Right lobe of liver (tissue), 6 donors: ENCODE measurements around the gene CEND1. TPM values are rescaled to one million over a fixed set of nuclear protein-coding genes. Genes with fewer than 3 reads are reported as not detected.
A peak's percentile ranks its signal among the peaks of the same experiment; 100 is the strongest.

Source experiments
- ATAC-seq, 4 donors: fragments of 200-7000 bp; cut with Tn5 transposase; one replicate each; pipeline ENCODE4 v1.9.1; 2020; ENCODE audit warnings: mild to moderate bottlenecking in 4 of 4, moderate library complexity in 4 of 4
- DNase-seq, 3 donors: peaks; one replicate each; pipeline ENCODE4 v3.0.0-alpha.2; 2020
- H3K27ac ChIP-seq, 3 donors: fragments of 200-600 bp; one replicate each; pipeline ENCODE4 v1.8.0; 2022
- H3K27me3 ChIP-seq, 2 donors: fragments of 200-600 bp; one replicate each; pipeline ENCODE4 v1.8.0; 2022
- H3K36me3 ChIP-seq, 4 donors: fragments of 200-600 bp; sonication (generic) in 1 of 4; one replicate each; pipeline versions ENCODE4 v1.5.1 to v1.8.0; 2017 to 2022; ENCODE audit warnings: control low read depth in 1 of 4
- H3K4me1 ChIP-seq, 4 donors: fragments of 200-600 bp; sonication (generic) in 1 of 4; one replicate each; pipeline versions ENCODE4 v1.5.1 to v1.8.0; 2017 to 2022; ENCODE audit warnings: control low read depth in 1 of 4
- H3K4me3 ChIP-seq, 3 donors: fragments of 200-600 bp; one replicate each; pipeline ENCODE4 v1.8.0; 2022
- H3K9me3 ChIP-seq, 4 donors: fragments of 200-600 bp; sonication (generic) in 1 of 4; one replicate each; pipeline versions ENCODE4 v1.5.1 to v1.8.0; 2017 to 2022; ENCODE audit warnings: control low read depth in 1 of 4
- CTCF ChIP-seq, 4 donors: fragments of 200-600 bp in 3 of 4; fragments of 450-650 bp in 1 of 4; IDR thresholded peaks; one replicate each; pipeline versions ENCODE4 v1.5.1 to v1.8.0; 2016 to 2022; ENCODE audit warnings: antibody characterized with exemption in 4 of 4, mild to moderate bottlenecking in 2 of 4
- POLR2A ChIP-seq: fragments of 450-650 bp; IDR thresholded peaks from one replicate; pipeline ENCODE4 v1.6.1; 2017; ENCODE audit warnings: antibody characterized with exemption, mild to moderate bottlenecking
- WGBS: methylation state at CpG from one replicate; pipeline ENCODE4 v1.1.6; 2018; ENCODE audit warnings: low coverage, low lambda C conversion rate; ENCODE audit not compliant: insufficient coverage; ENCODE audit errors: missing lambda C conversion rate; 5-methylcytosine and 5-hydroxymethylcytosine counted together
- intact Hi-C, 2 donors: fragments of 100-400 bp; cut with DNase I; formaldehyde crosslinking; loops; one replicate each; pipeline versions ENCODE4 v1.11.2 to v1.14.1; 2022
- total RNA-seq, 6 experiments: library from RNA; depleted of rRNA in 2 of 6; stranded (reverse); fragments of >200 nt in 2 of 6; fragmentation: NEBNext Ultra II Directional in 3 of 6; extraction: Animal tissue kit (Norgen Biotek cat#: 25700) in 3 of 6; gene quantifications; one replicate each; pipeline versions ENCODE4 v1.1.0 to v1.2.4, GENCODE V29; 2016 to 2023
- donor health status: DM: no; HTN: yes; CAD: no.
- donor health status: DM: no; HTN: no; CAD: no.
- donor health status: DM: no; HTN: no; CAD: no.
- donor health status: DM: no; HTN: yes; CAD: no.
- donor health status: DM: no; HTN: yes; CAD: no.

Gene CEND1
- total RNA-seq, 6 experiments from 2014 or later = not detected

DNA sequence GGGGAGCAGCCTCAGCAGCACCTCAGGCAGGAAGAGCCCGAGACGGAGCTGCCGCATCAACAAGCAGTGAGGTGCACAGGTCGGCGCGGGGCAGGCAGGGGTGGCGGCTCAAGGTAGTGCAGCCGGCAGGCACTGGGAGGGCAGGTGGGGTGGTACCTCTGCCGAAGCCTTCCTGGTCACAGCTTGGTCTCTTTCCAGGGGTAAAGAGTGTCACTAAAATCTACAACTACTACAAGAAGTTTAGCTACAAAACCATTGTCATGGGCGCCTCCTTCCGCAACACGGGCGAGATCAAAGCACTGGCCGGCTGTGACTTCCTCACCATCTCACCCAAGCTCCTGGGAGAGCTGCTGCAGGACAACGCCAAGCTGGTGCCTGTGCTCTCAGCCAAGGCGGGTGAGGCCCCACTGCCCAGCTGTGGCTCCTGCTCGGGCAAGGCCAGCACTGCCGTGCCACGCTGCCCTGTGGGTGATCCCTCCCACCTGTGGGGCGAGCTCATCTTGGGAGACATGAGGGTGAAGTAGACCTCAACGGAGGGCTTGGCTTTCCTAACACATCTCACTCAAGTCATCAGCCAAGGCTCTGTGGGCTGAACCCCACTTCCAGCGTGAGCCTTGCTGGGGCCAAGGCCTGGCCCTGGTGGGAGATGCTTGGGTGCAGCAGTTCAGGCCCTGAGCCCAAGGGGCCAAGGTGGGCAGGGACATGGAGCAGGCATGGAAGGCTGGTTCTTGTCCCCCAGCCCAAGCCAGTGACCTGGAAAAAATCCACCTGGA, 26.2 kb downstream of the CEND1 start:
- Histone ChIP-seq H3K27me3 (no peaks in the 10 kb centered on the region), H3K36me3 (peaks cover 0 to 75% (median 22%) of the 10 kb centered on the region in 4 donors), H3K4me3 (no peak overlapping the region), H3K27ac (no peak overlapping the region), H3K9me3 (no peaks in the 10 kb centered on the region), H3K4me1 (no peaks in the 10 kb centered on the region)
- DNase-seq = peak in 1 of 3 donors; percentile 47
- no peak for TF ChIP-seq CTCF (IDR thresholded peaks at IDR 0.05)
- TF ChIP-seq POLR2A = no peak
- intact Hi-C loops = no loop called here
- whole genome bisulfite sequencing = 91% methylated on average over 8 of the region's 22 CpGs
- ATAC-seq = peak in 2 of 4 donors; percentile 2 to 18

DNA sequence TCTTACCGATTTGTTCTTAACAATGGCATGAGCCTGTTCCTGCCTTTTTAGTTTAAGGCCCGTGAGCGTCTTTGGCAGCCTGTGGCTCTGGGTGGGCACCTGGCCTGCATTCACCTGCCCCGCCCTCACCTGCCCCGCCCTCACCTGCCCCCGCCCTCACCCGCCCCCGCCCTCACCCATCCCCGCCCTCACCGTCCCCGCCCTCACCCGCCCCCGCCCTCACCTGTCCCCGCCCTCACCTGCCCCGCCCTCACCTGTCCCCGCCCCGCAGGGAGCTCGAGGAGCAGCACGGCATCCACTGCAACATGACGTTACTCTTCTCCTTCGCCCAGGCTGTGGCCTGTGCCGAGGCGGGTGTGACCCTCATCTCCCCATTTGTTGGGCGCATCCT, 26.8 kb downstream of the CEND1 start:
- DNase-seq (no peak), ATAC-seq (no peak)
- Histone ChIP-seq H3K4me3 (no peak overlapping the region), H3K4me1 (no peaks in the 10 kb centered on the region), H3K27me3 (no peaks in the 10 kb centered on the region), H3K36me3 (peaks cover 0 to 82% (median 23%) of the 10 kb centered on the region in 4 donors), H3K9me3 (no peaks in the 10 kb centered on the region), H3K27ac (no peak overlapping the region)
- intact Hi-C loops = no loop called here
- TF ChIP-seq POLR2A (no peak), CTCF (IDR thresholded peaks at IDR 0.05) (no peak)
- WGBS = 74% methylated on average over 10 of the region's 24 CpGs

DNA sequence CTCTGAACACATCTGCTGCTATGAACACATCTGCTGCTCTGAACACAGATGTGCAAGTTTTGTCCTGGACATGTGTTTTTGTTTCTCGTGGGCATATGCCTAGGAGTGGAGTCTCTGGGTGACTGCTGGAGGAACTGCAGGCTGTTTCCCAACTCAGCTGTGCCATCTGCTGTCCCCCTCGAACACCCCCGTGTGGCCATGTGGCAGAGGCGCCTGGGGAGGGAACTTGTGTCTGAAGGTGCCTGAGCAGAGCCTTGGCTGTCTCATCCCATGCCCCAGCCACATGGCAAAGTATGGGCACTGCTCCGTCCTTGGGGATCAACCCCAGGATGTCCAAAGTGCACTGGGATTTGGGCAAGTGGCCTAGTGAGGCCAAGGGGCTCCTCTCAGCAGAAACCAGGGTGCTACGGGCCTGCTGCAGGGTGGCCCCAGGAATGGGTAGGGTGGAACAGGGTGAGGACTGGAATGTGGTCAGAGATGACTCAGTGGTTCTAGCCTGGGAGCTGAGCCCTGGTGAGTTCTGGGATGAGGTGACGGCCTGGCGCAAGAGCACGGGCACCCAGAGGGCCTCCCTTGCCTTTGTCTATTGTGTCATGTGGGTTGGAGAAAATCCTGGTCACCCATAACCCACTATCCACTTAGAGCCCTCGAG, 27.3 kb downstream of the CEND1 start:
- Histone ChIP-seq H3K27ac (no peak overlapping the region), H3K4me1 (no peaks in the 10 kb centered on the region), H3K4me3 (no peak overlapping the region), H3K36me3 (peaks cover 0 to 87% (median 24%) of the 10 kb centered on the region in 4 donors), H3K9me3 (no peaks in the 10 kb centered on the region), H3K27me3 (no peaks in the 10 kb centered on the region)
- WGBS = 39% methylated on average over 5 of the region's 10 CpGs
- peak; percentile 25 to 43 (median 28) for ATAC-seq
- DNase-seq = peak in 1 of 3 donors; percentile 50
- intact Hi-C loops = no loop called here
- peak in 1 of 4 donors; percentile 9 for TF ChIP-seq CTCF (IDR thresholded peaks at IDR 0.05)
- TF ChIP-seq POLR2A = no peak

DNA sequence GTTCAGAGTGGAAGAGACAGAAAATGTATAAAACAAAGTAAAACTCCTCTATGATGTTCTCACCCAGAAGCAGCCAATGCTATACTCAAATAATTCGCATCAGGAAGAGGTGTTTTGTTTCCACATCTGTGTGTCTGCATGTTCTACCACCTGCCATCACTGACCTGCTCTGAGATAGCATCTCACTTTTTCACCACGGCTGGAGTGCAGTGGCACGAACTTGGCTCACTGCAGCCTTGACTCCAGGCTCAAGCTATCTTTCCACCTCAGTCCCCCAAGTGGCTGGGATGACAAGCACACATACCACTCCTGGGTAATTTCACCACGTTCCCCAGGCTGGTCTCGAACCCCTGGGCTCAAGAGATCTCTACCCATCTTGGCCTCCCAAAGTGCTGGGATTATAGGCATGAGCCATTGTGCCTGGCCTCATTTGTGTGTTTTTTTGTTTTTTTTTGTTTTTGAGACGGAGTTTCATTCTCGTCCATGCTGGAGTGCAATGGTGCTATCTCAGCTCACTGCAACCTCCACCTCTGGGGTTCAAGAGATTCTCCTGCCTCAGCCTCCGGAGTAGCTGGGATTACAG, 28.3 kb downstream of the CEND1 start:
- Histone ChIP-seq H3K4me3 (no peak overlapping the region), H3K9me3 (no peaks in the 10 kb centered on the region), H3K27ac (no peak overlapping the region), H3K4me1 (peaks cover 0 to 2% (median 0%) of the 10 kb centered on the region in 4 donors), H3K27me3 (no peaks in the 10 kb centered on the region), H3K36me3 (peaks cover 0 to 88% (median 28%) of the 10 kb centered on the region in 4 donors)
- no peak for DNase-seq
- ATAC-seq = no peak
- 90% methylated on average over 7 of the region's 8 CpGs for WGBS
- TF ChIP-seq CTCF (IDR thresholded peaks at IDR 0.05) = no peak
- no peak for TF ChIP-seq POLR2A
- intact Hi-C loops = no loop called here
